Suprapubic skin (tissue), 3 donors: ENCODE measurements around the gene KANSL1.

ENCODE experiments used
- EP300 ChIP-seq: sonication (generic); formaldehyde crosslinking; IDR thresholded peaks from one replicate; pipeline ENCODE4 v1.6.1; 2017; ENCODE audit warnings: antibody characterized with exemption
- POLR2A ChIP-seq, 2 donors: fragments of 450-650 bp; IDR thresholded peaks; one replicate each; pipeline ENCODE4 v1.6.1; 2017; ENCODE audit warnings: antibody characterized with exemption in 2 of 2, mild to moderate bottlenecking in 2 of 2, moderate library complexity in 2 of 2
- TF ChIP-seq, protein P1 (sequence below), 2 donors: fragments of 200-600 bp in 1 of 2; fragments of 450-650 bp in 1 of 2; sonication (generic) in 1 of 2; IDR thresholded peaks; one replicate each; pipeline ENCODE4 v1.5.1; 2016 to 2019; ENCODE audit warnings: antibody characterized with exemption in 2 of 2, mild to moderate bottlenecking in 1 of 2, moderate library complexity in 1 of 2

DNA sequence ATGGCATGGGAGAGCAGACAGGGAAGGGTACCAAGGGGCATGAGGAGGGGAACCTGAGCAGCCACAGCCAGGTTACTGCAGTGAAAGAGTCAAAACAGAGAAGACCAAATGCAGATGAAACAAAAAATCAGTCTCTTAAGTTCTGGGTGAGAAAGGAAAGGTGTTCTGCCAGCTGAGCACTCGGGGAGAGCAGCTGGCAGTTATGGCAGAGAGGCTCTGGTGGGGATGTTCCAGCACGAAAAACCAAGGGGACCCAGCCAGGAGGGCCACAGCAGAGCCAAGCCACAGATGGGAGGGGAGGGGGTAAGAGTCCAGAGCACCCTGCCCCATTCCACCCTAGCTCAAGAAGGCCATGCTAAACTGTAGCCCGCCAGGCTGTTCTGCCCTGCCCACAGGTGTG lies 162.5 kb downstream of the KANSL1 start:
- TF ChIP-seq, protein P1, sequence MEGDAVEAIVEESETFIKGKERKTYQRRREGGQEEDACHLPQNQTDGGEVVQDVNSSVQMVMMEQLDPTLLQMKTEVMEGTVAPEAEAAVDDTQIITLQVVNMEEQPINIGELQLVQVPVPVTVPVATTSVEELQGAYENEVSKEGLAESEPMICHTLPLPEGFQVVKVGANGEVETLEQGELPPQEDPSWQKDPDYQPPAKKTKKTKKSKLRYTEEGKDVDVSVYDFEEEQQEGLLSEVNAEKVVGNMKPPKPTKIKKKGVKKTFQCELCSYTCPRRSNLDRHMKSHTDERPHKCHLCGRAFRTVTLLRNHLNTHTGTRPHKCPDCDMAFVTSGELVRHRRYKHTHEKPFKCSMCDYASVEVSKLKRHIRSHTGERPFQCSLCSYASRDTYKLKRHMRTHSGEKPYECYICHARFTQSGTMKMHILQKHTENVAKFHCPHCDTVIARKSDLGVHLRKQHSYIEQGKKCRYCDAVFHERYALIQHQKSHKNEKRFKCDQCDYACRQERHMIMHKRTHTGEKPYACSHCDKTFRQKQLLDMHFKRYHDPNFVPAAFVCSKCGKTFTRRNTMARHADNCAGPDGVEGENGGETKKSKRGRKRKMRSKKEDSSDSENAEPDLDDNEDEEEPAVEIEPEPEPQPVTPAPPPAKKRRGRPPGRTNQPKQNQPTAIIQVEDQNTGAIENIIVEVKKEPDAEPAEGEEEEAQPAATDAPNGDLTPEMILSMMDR (IDR thresholded peaks at IDR 0.05): no peak
- TF ChIP-seq POLR2A (IDR thresholded peaks at IDR 0.05): no peak
- no peak for TF ChIP-seq EP300
